ENCODE data around the gene RAB25. TPM values are rescaled to one million over a fixed set of nuclear protein-coding genes. Genes with fewer than 3 reads are reported as not detected.
A peak's percentile ranks its signal among the peaks of the same experiment; 100 is the strongest.

The RAB25 gene
- total and polyA plus RNA-seq, 8 donors: 57.6 to 148 (median 66.4) TPM

GRCh38 chr1:156083800-156084790 is 23.1 kb downstream of the RAB25 start:
- no peaks in the 10 kb centered on the region for H3K9me3 ChIP-seq
- no peak for TF ChIP-seq CTCF (IDR thresholded peaks at IDR 0.05)
- ATAC-seq (no peak), DNase-seq (no peak)
- no peak overlapping the region for H3K27ac ChIP-seq
- intact Hi-C loops (cut with DNase I): no loop called here
- peaks cover 8 to 26% of the 10 kb centered on the region in 2 donors for H3K4me1 ChIP-seq
- peak overlapping the region in 1 of 2 donors; percentile 62 for H3K4me3 ChIP-seq
- H3K27me3 ChIP-seq: peaks cover 0 to 55% of the 10 kb centered on the region in 2 donors
- H3K36me3 ChIP-seq: no peaks in the 10 kb centered on the region

GRCh38 chr1:156086256-156086662 is 25.3 kb downstream of the RAB25 start:
- no peak for TF ChIP-seq CTCF (IDR thresholded peaks at IDR 0.05)
- no peak overlapping the region for H3K27ac ChIP-seq
- peaks cover 8 to 38% of the 10 kb centered on the region in 2 donors for H3K4me1 ChIP-seq
- peaks cover 0 to 43% of the 10 kb centered on the region in 2 donors for H3K27me3 ChIP-seq
- no peaks in the 10 kb centered on the region for H3K36me3 ChIP-seq
- no peak overlapping the region for H3K4me3 ChIP-seq
- DNase-seq (peak in 2 of 4 donors; percentile 60 to 77), ATAC-seq (peak; percentile 56)
- no peaks in the 10 kb centered on the region for H3K9me3 ChIP-seq
- intact Hi-C loops (cut with DNase I): no loop called here

GRCh38 chr1:156089704-156090103 is 28.7 kb downstream of the RAB25 start:
- intact Hi-C loops (cut with DNase I): loop anchor here in 1 of 2 donors (5.0 kb wide), 1 partner anchor 133 kb away; no protein-coding TSS in a partner anchor
- DNase-seq: no peak
- H3K4me1 ChIP-seq: peaks cover 3 to 15% of the 10 kb centered on the region in 2 donors
- H3K4me3 ChIP-seq: no peak overlapping the region
- no peaks in the 10 kb centered on the region for H3K36me3 ChIP-seq
- TF ChIP-seq CTCF (IDR thresholded peaks at IDR 0.05): no peak
- H3K9me3 ChIP-seq: no peaks in the 10 kb centered on the region
- ATAC-seq: no peak
- peak overlapping the region; percentile 5 to 8 for H3K27ac ChIP-seq
- peaks cover 0 to 21% of the 10 kb centered on the region in 2 donors for H3K27me3 ChIP-seq

GRCh38 chr1:156090138-156090839 is 29.3 kb downstream of the RAB25 start:
- H3K4me1 ChIP-seq: peaks cover 3 to 15% of the 10 kb centered on the region in 2 donors
- no peak overlapping the region for H3K4me3 ChIP-seq
- intact Hi-C loops (cut with DNase I): loop anchor here in 1 of 2 donors (5.0 kb wide), 1 partner anchor 132 kb away; no protein-coding TSS in a partner anchor
- ATAC-seq (peak; percentile 46), DNase-seq (no peak)
- no peaks in the 10 kb centered on the region for H3K9me3 ChIP-seq
- no peak for TF ChIP-seq CTCF (IDR thresholded peaks at IDR 0.05)
- no peaks in the 10 kb centered on the region for H3K36me3 ChIP-seq
- peak overlapping the region; percentile 45 to 48 for H3K27ac ChIP-seq
- H3K27me3 ChIP-seq: peaks cover 0 to 21% of the 10 kb centered on the region in 2 donors
